Activated CD8-positive, alpha-beta memory T cell treated with anti-CD3 and anti-CD28 coated beads, Interleukin-2, amount 50 U/mL, for 24 hours (primary cell): ENCODE results near the gene OR2H1.

Experiments used
- DNase-seq: peaks from one replicate; pipeline ENCODE4 v3.0.0-alpha.2; 2020; ENCODE audit errors: extremely low read depth

OR2H1 gene

DNA sequence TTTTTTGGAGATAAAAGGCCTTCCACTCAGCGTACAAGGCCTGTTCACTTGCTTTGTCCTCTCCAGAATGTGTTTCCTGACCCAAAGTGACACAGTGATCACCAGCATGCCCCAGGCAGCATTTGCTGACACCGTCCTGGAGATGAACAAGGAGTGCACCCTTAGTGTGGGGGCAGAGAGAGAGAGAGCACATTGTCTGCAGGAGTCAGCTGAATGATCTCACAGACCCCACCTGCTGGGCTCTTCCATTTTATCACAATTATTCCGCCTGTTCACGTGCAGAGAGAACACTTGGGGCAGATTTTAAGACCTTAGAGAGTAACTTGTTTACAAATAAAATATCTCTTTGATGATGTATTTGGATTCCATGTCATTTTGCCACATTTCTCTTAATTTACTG, 53.2 kb downstream of the OR2H1 start:
- DNase-seq: no peak

DNA sequence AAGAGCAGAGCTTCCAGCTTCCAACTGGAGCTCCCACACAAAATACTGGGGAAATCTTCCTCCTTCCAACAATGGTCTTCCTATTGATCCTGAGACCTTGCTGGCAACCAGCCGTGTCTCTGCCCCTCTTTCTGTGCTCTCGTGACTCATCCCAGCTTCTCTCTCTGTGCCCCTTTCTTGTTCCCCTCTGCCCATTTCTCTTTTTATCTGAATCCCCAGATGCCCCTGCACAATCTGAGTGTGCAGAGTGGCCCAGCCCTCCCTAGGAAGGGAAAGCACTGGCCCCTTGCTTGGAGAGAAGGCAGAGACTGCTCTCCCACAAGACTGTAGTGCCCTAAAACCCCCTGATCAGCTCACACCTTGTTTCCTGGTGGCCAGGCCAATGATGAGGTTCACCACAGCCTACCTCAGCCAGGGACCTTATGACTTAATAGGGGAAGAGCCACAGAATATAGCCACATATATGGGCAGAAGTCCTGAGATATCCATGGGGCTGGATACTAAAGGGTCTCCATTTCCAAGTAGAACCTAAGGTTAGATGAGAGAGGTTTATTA, 53.9 kb downstream of the OR2H1 start:
- no peak for DNase-seq
